Liver (tissue), 3 donors: ENCODE data around the gene TUBB4A.

Source experiments
- ATF3 ChIP-seq: IDR thresholded peaks from 2 replicates; pipeline ENCODE4 v1.6.1; 2016; ENCODE audit warnings: antibody characterized with exemption
- CTCF ChIP-seq: fragments of 150-350 bp; IDR thresholded peaks from 2 replicates; pipeline ENCODE4 v1.5.1; 2017; ENCODE audit warnings: improper control_type of control experiment, low read depth, low read length; ENCODE audit not compliant: missing input control
- FOXA1 ChIP-seq: IDR thresholded peaks from 2 replicates; pipeline ENCODE4 v1.6.1; 2016; ENCODE audit warnings: antibody characterized with exemption
- GABPA ChIP-seq, 2 donors: IDR thresholded peaks in 1 of 2; conservative IDR thresholded peaks in 1 of 2; 2 replicates each; pipeline ENCODE4 v1.6.1; 2016; ENCODE audit warnings: antibody characterized with exemption in 2 of 2, mild to moderate bottlenecking in 1 of 2, moderate library complexity in 1 of 2
- HNF4A ChIP-seq, 2 donors: conservative IDR thresholded peaks; 2 replicates each; pipeline ENCODE4 v1.6.1; 2016; ENCODE audit warnings: antibody characterized with exemption in 2 of 2, mild to moderate bottlenecking in 2 of 2
- JUND ChIP-seq, 2 donors: IDR thresholded peaks; 2 replicates each; pipeline ENCODE4 v1.6.1; 2016; ENCODE audit warnings: antibody characterized with exemption in 2 of 2
- MAX ChIP-seq: IDR thresholded peaks from 2 replicates; pipeline ENCODE4 v1.6.1; 2016; ENCODE audit warnings: antibody characterized with exemption
- NR2F2 ChIP-seq: IDR thresholded peaks from 2 replicates; pipeline ENCODE4 v1.6.1; 2016; ENCODE audit warnings: antibody characterized with exemption
- RAD21 ChIP-seq, 2 donors: IDR thresholded peaks; 2 replicates each; pipeline ENCODE4 v1.6.1; 2016; ENCODE audit warnings: antibody characterized with exemption in 2 of 2, mild to moderate bottlenecking in 2 of 2
- REST ChIP-seq: IDR thresholded peaks from 2 replicates; pipeline ENCODE4 v1.6.1; 2016; ENCODE audit warnings: antibody characterized with exemption, mild to moderate bottlenecking
- SP1 ChIP-seq: IDR thresholded peaks from 2 replicates; pipeline ENCODE4 v1.6.1; 2018; ENCODE audit warnings: antibody characterized with exemption, mild to moderate bottlenecking
- TAF1 ChIP-seq: conservative IDR thresholded peaks from 2 replicates; pipeline ENCODE4 v1.6.1; 2016; ENCODE audit warnings: antibody characterized with exemption, mild to moderate bottlenecking
- YY1 ChIP-seq: IDR thresholded peaks from 2 replicates; pipeline ENCODE4 v1.6.1; 2016; ENCODE audit warnings: antibody characterized with exemption, mild to moderate bottlenecking
- ZBTB33 ChIP-seq: IDR thresholded peaks from 2 replicates; pipeline ENCODE4 v1.6.1; 2016; ENCODE audit warnings: antibody characterized with exemption
- donor health status: healthy.
- donor health status: healthy.

- TF ChIP-seq SP1 (no peak), JUND (IDR thresholded peaks at IDR 0.05) (no peak), CTCF (no peak), YY1 (no peak), MAX (no peak), GABPA (IDR thresholded peaks at IDR 0.05 in 1 of 2, conservative IDR thresholded peaks at IDR 0.05 in 1 of 2) (no peak), TAF1 (no peak), FOXA1 (no peak), RAD21 (IDR thresholded peaks at IDR 0.05) (no peak), NR2F2 (no peak), ATF3 (no peak), REST (no peak), ZBTB33 (no peak), HNF4A (conservative IDR thresholded peaks at IDR 0.05) (no peak)
Observed at GRCh38 chr19:6484831-6485230, 17.3 kb downstream of the TUBB4A start.
